Measurements from ENCODE around the gene ZFP92. TPM values are rescaled to one million over a fixed set of nuclear protein-coding genes. Genes with fewer than 3 reads are reported as not detected.

The ZFP92 gene, protein sequence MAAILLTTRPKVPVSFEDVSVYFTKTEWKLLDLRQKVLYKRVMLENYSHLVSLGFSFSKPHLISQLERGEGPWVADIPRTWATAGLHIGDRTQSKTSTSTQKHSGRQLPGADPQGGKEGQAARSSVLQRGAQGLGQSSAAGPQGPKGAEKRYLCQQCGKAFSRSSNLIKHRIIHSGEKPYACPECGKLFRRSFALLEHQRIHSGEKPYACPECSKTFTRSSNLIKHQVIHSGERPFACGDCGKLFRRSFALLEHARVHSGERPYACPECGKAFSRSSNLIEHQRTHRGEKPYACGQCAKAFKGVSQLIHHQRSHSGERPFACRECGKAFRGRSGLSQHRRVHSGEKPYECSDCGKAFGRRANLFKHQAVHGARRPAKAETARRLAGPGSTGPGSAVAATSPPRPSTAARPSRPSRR
- total RNA-seq: 1.5 and 1.6 TPM in 2 replicates

DNA sequence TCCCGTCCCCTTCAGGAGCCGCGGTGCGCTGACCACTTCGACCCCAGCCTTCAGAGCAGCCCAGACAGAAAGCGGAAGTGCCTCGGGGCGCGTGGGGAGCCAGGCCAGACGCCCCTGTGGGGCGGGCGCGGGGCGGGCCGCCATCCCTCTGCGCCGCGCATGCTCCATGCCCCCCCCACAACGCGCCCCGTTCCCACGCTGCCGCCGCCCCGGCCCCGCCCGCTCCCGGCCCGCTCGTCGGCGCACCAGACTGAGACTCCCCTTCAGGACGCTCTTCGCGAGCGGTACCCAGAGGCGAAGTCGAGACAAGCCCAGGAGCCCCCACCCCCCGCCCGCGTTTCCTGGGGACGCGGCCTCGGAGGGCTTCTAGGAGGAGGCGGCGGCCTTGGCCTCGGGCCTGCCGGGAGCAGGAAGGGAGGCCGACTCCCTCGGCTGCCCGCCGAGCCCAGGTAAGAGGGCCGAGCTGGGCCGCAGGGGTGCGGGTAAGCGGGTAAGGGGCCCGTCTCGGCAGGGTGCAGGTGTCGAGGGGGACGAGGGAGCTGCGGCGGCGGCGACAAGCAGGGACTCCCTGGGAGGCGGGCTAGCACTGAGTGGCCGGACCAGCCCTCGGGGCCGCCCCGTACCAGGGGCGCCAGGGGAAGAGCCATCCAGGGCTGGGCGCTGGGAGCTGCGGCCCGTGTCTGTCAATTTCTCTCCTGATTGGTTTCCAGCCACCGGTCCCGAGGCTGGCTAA lies at the start of gene ZFP92:
ZFP92 (plus strand) TSS at position 218 of the 733 bp plus-strand sequence. CDS start 6,851 bp downstream, outside the sequence.
- no peaks in the 10 kb centered on the region for H3K36me3 Mint-ChIP-seq (ENCODE audit: low read depth)
- DNase-seq: peak; percentile 43
- no peaks in the 10 kb centered on the region for H3K27me3 Mint-ChIP-seq
- POLR2A ChIA-PET: no interaction called here
- no peaks in the 10 kb centered on the region for H3K9me3 Mint-ChIP-seq
- CTCF ChIA-PET: no interaction called here
- TF ChIP-seq, protein P1, sequence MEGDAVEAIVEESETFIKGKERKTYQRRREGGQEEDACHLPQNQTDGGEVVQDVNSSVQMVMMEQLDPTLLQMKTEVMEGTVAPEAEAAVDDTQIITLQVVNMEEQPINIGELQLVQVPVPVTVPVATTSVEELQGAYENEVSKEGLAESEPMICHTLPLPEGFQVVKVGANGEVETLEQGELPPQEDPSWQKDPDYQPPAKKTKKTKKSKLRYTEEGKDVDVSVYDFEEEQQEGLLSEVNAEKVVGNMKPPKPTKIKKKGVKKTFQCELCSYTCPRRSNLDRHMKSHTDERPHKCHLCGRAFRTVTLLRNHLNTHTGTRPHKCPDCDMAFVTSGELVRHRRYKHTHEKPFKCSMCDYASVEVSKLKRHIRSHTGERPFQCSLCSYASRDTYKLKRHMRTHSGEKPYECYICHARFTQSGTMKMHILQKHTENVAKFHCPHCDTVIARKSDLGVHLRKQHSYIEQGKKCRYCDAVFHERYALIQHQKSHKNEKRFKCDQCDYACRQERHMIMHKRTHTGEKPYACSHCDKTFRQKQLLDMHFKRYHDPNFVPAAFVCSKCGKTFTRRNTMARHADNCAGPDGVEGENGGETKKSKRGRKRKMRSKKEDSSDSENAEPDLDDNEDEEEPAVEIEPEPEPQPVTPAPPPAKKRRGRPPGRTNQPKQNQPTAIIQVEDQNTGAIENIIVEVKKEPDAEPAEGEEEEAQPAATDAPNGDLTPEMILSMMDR (IDR thresholded peaks at IDR 0.05): no peak
- no peak within 1 kb of the TSS for H3K27ac Mint-ChIP-seq
- peaks cover 10% of the 10 kb centered on the region for H3K4me1 Mint-ChIP-seq
- intact Hi-C loops (cut with micrococcal nuclease): loop anchor here (5.0 kb wide), 1 partner anchor 74 kb away; no protein-coding TSS in a partner anchor
- peak within 1 kb of the TSS; percentile 75 for H3K4me3 Mint-ChIP-seq
- ATAC-seq (ENCODE audit: low read depth): peak; percentile 86

DNA sequence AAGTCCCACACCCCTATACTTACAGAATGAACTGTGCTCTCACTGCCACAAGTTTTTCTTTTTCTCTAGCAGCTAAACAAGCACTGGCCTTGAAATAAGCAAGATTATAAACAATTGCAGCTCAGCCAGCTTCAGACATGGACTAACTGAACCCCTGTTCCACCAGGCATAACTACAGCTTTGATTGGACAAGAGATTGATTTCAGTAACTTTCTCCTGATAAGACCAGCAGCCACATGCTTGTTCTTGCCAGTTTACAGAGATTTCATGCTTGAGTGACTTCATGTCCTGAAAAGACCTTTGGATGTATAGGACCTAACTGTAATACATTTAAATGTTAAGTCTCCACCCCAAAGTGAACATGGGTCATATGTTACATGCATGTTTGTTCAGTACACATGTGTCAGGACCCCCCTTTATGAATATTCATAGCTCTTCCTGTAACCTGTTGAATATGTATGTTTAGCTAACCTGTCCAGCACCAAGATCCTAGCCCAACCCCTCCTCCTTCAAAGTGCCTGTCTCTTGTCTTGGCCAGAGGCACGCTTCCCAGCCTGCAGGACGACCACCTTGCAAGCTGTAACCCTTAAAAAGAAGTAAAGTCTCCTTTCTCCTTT lies 49.4 kb upstream of the ZFP92 start:
- H3K9me3 Mint-ChIP-seq: no peaks in the 10 kb centered on the region
- ChIA-PET POLR2A (no interaction called here), CTCF (no interaction called here)
- no peak for ATAC-seq (ENCODE audit: low read depth)
- H3K27ac Mint-ChIP-seq: no peak overlapping the region
- H3K4me1 Mint-ChIP-seq: no peaks in the 10 kb centered on the region
- H3K27me3 Mint-ChIP-seq: no peaks in the 10 kb centered on the region
- no peak overlapping the region for H3K4me3 Mint-ChIP-seq
- TF ChIP-seq, protein P1 (IDR thresholded peaks at IDR 0.05): no peak
- peaks cover 2% of the 10 kb centered on the region for H3K36me3 Mint-ChIP-seq (ENCODE audit: low read depth)
- intact Hi-C loops (cut with micrococcal nuclease): no loop called here
- DNase-seq: no peak

DNA sequence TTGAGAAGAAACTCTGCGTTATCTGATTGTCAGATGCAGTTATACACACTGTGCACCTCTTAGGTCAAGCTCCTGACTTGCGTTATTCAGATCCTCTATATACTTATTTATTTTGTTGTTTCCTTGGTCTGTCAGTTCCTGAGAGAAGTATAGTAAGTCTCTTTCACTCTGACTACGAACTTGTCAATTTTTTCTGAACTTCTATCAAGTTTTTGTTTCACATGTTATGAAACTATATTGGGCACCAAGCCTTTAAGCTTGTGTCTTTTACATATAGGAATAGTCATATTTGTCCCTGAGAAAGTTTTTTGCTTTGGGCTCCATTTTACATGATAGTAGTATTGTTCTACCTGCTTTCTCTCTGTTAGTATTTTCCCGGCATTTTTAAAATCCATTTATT lies 45.6 kb upstream of the ZFP92 start:
- intact Hi-C loops (cut with micrococcal nuclease): no loop called here
- Mint-ChIP-seq H3K27ac (no peak overlapping the region), H3K4me3 (no peak overlapping the region), H3K9me3 (no peaks in the 10 kb centered on the region), H3K4me1 (no peaks in the 10 kb centered on the region), H3K27me3 (peaks cover 2% of the 10 kb centered on the region), H3K36me3 (ENCODE audit: low read depth) (no peaks in the 10 kb centered on the region)
- CTCF ChIA-PET: no interaction called here
- POLR2A ChIA-PET: no interaction called here
- DNase-seq (no peak), ATAC-seq (ENCODE audit: low read depth) (no peak)
- TF ChIP-seq, protein P1 (IDR thresholded peaks at IDR 0.05): no peak

DNA sequence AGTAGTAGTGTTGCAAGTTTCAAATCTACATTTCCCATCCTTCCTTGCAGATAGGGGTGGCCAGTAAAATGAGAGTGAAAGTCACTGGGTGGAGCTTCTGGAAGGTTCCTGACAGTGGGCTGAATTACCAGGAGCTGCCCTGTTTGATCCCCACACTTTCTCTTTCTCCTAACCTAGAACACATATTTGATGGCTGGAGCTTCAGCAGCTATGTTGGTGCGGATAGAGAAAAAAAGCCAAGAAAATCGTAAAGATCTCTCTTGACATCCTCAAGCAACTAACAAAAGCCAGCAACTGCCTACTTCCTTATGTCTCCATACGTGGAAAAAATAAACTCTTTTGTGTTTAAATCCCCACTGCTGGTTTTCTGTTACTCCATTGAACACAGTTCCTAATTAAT lies 45.2 kb upstream of the ZFP92 start:
- H3K27ac Mint-ChIP-seq: no peak overlapping the region
- CTCF ChIA-PET: no interaction called here
- intact Hi-C loops (cut with micrococcal nuclease): no loop called here
- no peak overlapping the region for H3K4me3 Mint-ChIP-seq
- no peaks in the 10 kb centered on the region for H3K4me1 Mint-ChIP-seq
- ATAC-seq (ENCODE audit: low read depth): no peak
- H3K36me3 Mint-ChIP-seq (ENCODE audit: low read depth): no peaks in the 10 kb centered on the region
- peaks cover 2% of the 10 kb centered on the region for H3K27me3 Mint-ChIP-seq
- H3K9me3 Mint-ChIP-seq: no peaks in the 10 kb centered on the region
- TF ChIP-seq, protein P1 (IDR thresholded peaks at IDR 0.05): no peak
- POLR2A ChIA-PET: no interaction called here
- DNase-seq: no peak

Measured in activated B cell treated with CpG ODN at 0.5 μM for 24 hours (primary cell).